Heart left ventricle (tissue), 16 donors: Measurements from ENCODE around the gene CABP2. TPM values are rescaled to one million over a fixed set of nuclear protein-coding genes. Genes with fewer than 3 reads are reported as not detected.

Source experiments
- ATAC-seq, 4 donors: fragments of 200-7000 bp; cut with Tn5 transposase; one replicate each; pipeline ENCODE4 v1.9.1; 2020 to 2022; ENCODE audit warnings: moderate library complexity in 4 of 4, mild to moderate bottlenecking in 3 of 4, moderate number of reproducible peaks in 1 of 4
- DNase-seq, 5 donors: peaks; one replicate each; pipeline ENCODE4 v3.0.0-alpha.2; 2020
- H3K27ac ChIP-seq, 12 donors: fragments of 200-600 bp; sonication (generic) in 4 of 12; one replicate each; pipeline versions ENCODE4 v1.5.0 to v1.8.0; 2016 to 2022; ENCODE audit warnings: mild to moderate bottlenecking in 2 of 12
- H3K27me3 ChIP-seq, 9 donors: fragments of 200-600 bp; sonication (generic) in 2 of 9; one replicate each; pipeline versions ENCODE4 v1.5.1 to v1.8.0; 2016 to 2022; ENCODE audit warnings: mild to moderate bottlenecking in 3 of 9
- H3K36me3 ChIP-seq, 9 donors: fragments of 200-600 bp; sonication (generic) in 2 of 9; one replicate each; pipeline versions ENCODE4 v1.5.0 to v1.8.0; 2018 to 2022; ENCODE audit warnings: mild to moderate bottlenecking in 2 of 9
- H3K4me1 ChIP-seq, 12 donors: fragments of 200-600 bp; sonication (generic) in 4 of 12; one replicate each; pipeline versions ENCODE4 v1.5.0 to v1.8.0; 2016 to 2022; ENCODE audit warnings: mild to moderate bottlenecking in 3 of 12
- H3K4me3 ChIP-seq, 12 donors: fragments of 200-600 bp; sonication (generic) in 4 of 12; one replicate each; pipeline versions ENCODE4 v1.5.0 to v1.8.0; 2017 to 2022; ENCODE audit warnings: mild to moderate bottlenecking in 9 of 12, moderate library complexity in 4 of 12
- H3K9me3 ChIP-seq, 12 donors: fragments of 200-600 bp; sonication (generic) in 4 of 12; one replicate each; pipeline versions ENCODE4 v1.5.0 to v1.8.0; 2016 to 2022; ENCODE audit warnings: mild to moderate bottlenecking in 1 of 12
- CTCF ChIP-seq, 12 donors: fragments of 200-600 bp; sonication (generic) in 4 of 12; IDR thresholded peaks; one replicate each; pipeline versions ENCODE4 v1.5.0 to v1.8.0; 2018 to 2022; ENCODE audit warnings: antibody characterized with exemption in 12 of 12, mild to moderate bottlenecking in 5 of 12
- POLR2A ChIP-seq, 2 donors: fragments of 450-650 bp; IDR thresholded peaks; one replicate each; pipeline ENCODE4 v1.6.1; 2017; ENCODE audit warnings: antibody characterized with exemption in 2 of 2, mild to moderate bottlenecking in 2 of 2, moderate library complexity in 2 of 2
- WGBS, 4 donors: extraction: QIAGEN DNeasy Blood & Tissue Kit in 2 of 4; methylation state at CpG; one replicate each; pipeline versions ENCODE4 v1.1.5 to v1.1.7; 2013 to 2018; 5-methylcytosine and 5-hydroxymethylcytosine counted together
- intact Hi-C, 10 donors: fragments of 100-400 bp; cut with DNase I; formaldehyde crosslinking; loops; one replicate each; pipeline versions ENCODE4 v1.11.1 to v1.14.2; 2022
- polyA plus RNA-seq, 2 donors: library from polyadenylated mRNA; stranded (reverse); fragments of 200-250 nt; gene quantifications; one replicate each; pipeline ENCODE4 v1.2.3, GENCODE V29; 2013
- total RNA-seq, 9 donors: library from RNA; depleted of rRNA in 2 of 9; stranded (reverse); fragments of >200 nt in 2 of 9; fragmentation: NEBNext Ultra II Directional in 3 of 9; extraction: Animal tissue kit (Norgen Biotek cat#: 25700) in 3 of 9; gene quantifications; one replicate each; pipeline versions ENCODE4 v1.1.0 to v1.2.4, GENCODE V29; 2016 to 2023
- donor health status: ischemic (EF 13 %, LVEDD 7.1; RV severe dilation, severe dysfunction).
- donor health status: healthy with polysubstance abuse.
- donor health status: DM: no; HTN: yes; CAD: no.
- donor health status: DM: no; HTN: no; CAD: no.
- donor health status: ischemic (EF 25% LVEDD 6.9; RV normal size, moderate dysfunction).
- donor health status: ischemic (EF 25% LVEDD 5.7; RV mildly dilated, moderate dysfunction).
- donor health status: healthy.
- donor health status: DM: yes; HTN: yes; CAD: no.
- donor health status: ischemic (EF 35%, LVEDD 5.7; RV mildly dilated, moderate dysfunction).
- donor health status: nonischemic (EF 11% LVEDD 7.7; RV severe dilation, severe dysfunction).
- donor health status: DM: yes; HTN: yes; CAD: no.
- donor health status: PGD.
- donor health status: ischemic (EF 29% LVEDD 5.4; RV normal size, mild dysfunction).
- donor health status: nonischemic (EF 23%, LVEDD 6.1; RV moderate dilation, normal function).

The CABP2 gene
- total and polyA plus RNA-seq, 11 donors, result not detected

- Histone ChIP-seq H3K27me3 (no peaks in the 10 kb centered on the region), H3K4me3 (no peak overlapping the region), H3K4me1 (no peaks in the 10 kb centered on the region), H3K9me3 (no peaks in the 10 kb centered on the region), H3K27ac (no peak overlapping the region), H3K36me3 (no peaks in the 10 kb centered on the region)
- ATAC-seq, result no peak
- DNase-seq, result no peak
- no peak for TF ChIP-seq POLR2A (IDR thresholded peaks at IDR 0.05)
- TF ChIP-seq CTCF (IDR thresholded peaks at IDR 0.05), result no peak
- 78 to 90% (median 85%) methylated on average over 9 to 16 of the region's 16 CpGs for WGBS, 4 donors
- intact Hi-C loops, result no loop called here
Measured at GRCh38 chr11:67520856-67521824, 2.1 kb downstream of the CABP2 start.

GRCh38 chr11:67519726-67520125, 3.5 kb downstream of the CABP2 start:
- ATAC-seq, result no peak
- 87 to 93% (median 88%) methylated on average over 32 of the region's 32 CpGs for WGBS, 4 donors
- intact Hi-C loops, result no loop called here

GRCh38 chr11:67517784-67518552, 5.3 kb downstream of the CABP2 start:
- TF ChIP-seq POLR2A (IDR thresholded peaks at IDR 0.05) (no peak), CTCF (IDR thresholded peaks at IDR 0.05) (no peak)
- no peak for DNase-seq
- Histone ChIP-seq H3K36me3 (no peaks in the 10 kb centered on the region), H3K4me3 (no peak overlapping the region), H3K9me3 (no peaks in the 10 kb centered on the region), H3K27ac (no peak overlapping the region), H3K27me3 (peaks cover 0 to 2% (median 0%) of the 10 kb centered on the region in 9 donors), H3K4me1 (no peaks in the 10 kb centered on the region)
- ATAC-seq, result no peak
- intact Hi-C loops, result no loop called here
- WGBS, 4 donors, result 72 to 90% (median 79%) methylated on average over 8 to 10 of the region's 10 CpGs

More at GRCh38 chr11:67519726-67520125, 3.5 kb downstream of the CABP2 start:
- H3K4me1 ChIP-seq, result no peaks in the 10 kb centered on the region
- TF ChIP-seq POLR2A (IDR thresholded peaks at IDR 0.05) (no peak), CTCF (IDR thresholded peaks at IDR 0.05) (no peak)
- no peak for DNase-seq
- no peak overlapping the region for H3K4me3 ChIP-seq
- H3K27ac ChIP-seq, result no peak overlapping the region
- no peaks in the 10 kb centered on the region for H3K36me3 ChIP-seq
- no peaks in the 10 kb centered on the region for H3K27me3 ChIP-seq
- no peaks in the 10 kb centered on the region for H3K9me3 ChIP-seq

GRCh38 chr11:67516806-67517205, 6.4 kb downstream of the CABP2 start:
- WGBS, 4 donors, result 89 to 93% (median 93%) methylated on average over 6 to 9 of the region's 9 CpGs
- TF ChIP-seq CTCF (IDR thresholded peaks at IDR 0.05), result no peak
- TF ChIP-seq POLR2A (IDR thresholded peaks at IDR 0.05), result no peak
- intact Hi-C loops, result no loop called here

More at GRCh38 chr11:67516806-67517205, 6.4 kb downstream of the CABP2 start:
- Histone ChIP-seq H3K4me3 (no peak overlapping the region), H3K27ac (no peak overlapping the region), H3K4me1 (no peaks in the 10 kb centered on the region), H3K36me3 (no peaks in the 10 kb centered on the region), H3K9me3 (no peaks in the 10 kb centered on the region), H3K27me3 (peaks cover 0 to 7% (median 0%) of the 10 kb centered on the region in 9 donors)
- ATAC-seq, result peak in 1 of 4 donors; percentile 8
- no peak for DNase-seq
